PFSK-1 (cell line): Measurements from ENCODE around the gene LETMD1.

Experiments
- FOXP2 ChIP-seq: optimal IDR thresholded peaks from 2 replicates; pipeline ENCODE3; 2011; ENCODE audit warnings: borderline replicate concordance, control low read depth, inconsistent platforms; ENCODE audit not compliant: insufficient read depth; ENCODE audit errors: extremely low read length, extremely low read depth
- POLR2AphosphoS5 ChIP-seq: IDR thresholded peaks from 2 replicates; pipeline ENCODE4 v1.6.1; 2012; ENCODE audit warnings: low read depth, mild to moderate bottlenecking, control low read depth, low read length, moderate library complexity
- SIN3A ChIP-seq: IDR thresholded peaks from 2 replicates; pipeline ENCODE4 v1.6.1; 2012; ENCODE audit warnings: mild to moderate bottlenecking, low read length, moderate library complexity, borderline replicate concordance; ENCODE audit not compliant: insufficient read depth
- TAF1 ChIP-seq: IDR thresholded peaks from 2 replicates; pipeline ENCODE4 v1.6.1; 2012; ENCODE audit warnings: low read length, control low read depth, borderline replicate concordance; ENCODE audit not compliant: insufficient read depth
- TF ChIP-seq, protein P1 (sequence below), 2 experiments: IDR thresholded peaks; 2 replicates each; pipeline versions ENCODE4 v1.6.1 to v1.8.0; 2011 to 2012; ENCODE audit warnings: low read depth in 2 of 2, low read length in 2 of 2, control low read depth in 1 of 2, inconsistent platforms in 1 of 2, mild to moderate bottlenecking in 1 of 2, moderate library complexity in 1 of 2; ENCODE audit not compliant: insufficient read depth in 1 of 2

LETMD1 gene

DNA sequence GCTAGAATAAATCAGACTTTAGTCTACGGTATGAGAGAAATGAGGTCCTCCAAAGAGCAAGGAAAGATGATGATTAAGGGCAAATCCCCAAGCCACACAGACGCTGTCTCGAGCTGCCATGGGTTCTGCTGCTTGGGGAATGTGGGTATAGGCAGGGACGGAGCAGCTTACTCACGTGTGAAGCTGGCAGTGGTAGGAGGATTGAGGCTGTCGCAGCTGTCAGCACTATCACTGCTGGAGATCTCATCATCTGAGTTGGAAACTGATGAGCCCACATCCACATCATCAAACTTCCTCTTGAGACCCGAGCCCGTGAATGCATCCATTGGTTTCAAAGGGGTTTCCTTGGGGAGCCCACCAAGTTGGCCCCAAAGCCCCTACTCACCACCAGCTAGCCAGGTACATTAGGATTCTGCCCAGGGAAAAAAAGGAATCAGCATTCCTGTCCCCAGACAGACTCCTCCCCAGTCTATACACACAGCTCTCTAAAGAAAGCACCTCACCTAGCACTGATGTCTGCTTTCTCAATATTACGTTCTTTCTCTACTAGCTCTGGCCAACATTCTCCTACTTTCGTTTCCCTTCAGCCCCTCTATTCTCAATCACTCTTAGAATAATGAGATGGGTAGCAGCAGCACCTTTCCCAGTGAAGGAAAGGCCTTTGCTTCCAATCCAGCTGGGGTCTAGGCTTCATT lies 28.3 kb downstream of the LETMD1 start:
- TF ChIP-seq POLR2AphosphoS5 (no peak; the same call in 1 of the 2 replicates), SIN3A (no peak), FOXP2 (no peak), TAF1 (no peak)
- TF ChIP-seq, protein P1, sequence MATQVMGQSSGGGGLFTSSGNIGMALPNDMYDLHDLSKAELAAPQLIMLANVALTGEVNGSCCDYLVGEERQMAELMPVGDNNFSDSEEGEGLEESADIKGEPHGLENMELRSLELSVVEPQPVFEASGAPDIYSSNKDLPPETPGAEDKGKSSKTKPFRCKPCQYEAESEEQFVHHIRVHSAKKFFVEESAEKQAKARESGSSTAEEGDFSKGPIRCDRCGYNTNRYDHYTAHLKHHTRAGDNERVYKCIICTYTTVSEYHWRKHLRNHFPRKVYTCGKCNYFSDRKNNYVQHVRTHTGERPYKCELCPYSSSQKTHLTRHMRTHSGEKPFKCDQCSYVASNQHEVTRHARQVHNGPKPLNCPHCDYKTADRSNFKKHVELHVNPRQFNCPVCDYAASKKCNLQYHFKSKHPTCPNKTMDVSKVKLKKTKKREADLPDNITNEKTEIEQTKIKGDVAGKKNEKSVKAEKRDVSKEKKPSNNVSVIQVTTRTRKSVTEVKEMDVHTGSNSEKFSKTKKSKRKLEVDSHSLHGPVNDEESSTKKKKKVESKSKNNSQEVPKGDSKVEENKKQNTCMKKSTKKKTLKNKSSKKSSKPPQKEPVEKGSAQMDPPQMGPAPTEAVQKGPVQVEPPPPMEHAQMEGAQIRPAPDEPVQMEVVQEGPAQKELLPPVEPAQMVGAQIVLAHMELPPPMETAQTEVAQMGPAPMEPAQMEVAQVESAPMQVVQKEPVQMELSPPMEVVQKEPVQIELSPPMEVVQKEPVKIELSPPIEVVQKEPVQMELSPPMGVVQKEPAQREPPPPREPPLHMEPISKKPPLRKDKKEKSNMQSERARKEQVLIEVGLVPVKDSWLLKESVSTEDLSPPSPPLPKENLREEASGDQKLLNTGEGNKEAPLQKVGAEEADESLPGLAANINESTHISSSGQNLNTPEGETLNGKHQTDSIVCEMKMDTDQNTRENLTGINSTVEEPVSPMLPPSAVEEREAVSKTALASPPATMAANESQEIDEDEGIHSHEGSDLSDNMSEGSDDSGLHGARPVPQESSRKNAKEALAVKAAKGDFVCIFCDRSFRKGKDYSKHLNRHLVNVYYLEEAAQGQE (IDR thresholded peaks at IDR 0.05; ENCODE audit: insufficient read depth in 1 of 2, low read depth in 2 of 2, low read length in 2 of 2): no peak

DNA sequence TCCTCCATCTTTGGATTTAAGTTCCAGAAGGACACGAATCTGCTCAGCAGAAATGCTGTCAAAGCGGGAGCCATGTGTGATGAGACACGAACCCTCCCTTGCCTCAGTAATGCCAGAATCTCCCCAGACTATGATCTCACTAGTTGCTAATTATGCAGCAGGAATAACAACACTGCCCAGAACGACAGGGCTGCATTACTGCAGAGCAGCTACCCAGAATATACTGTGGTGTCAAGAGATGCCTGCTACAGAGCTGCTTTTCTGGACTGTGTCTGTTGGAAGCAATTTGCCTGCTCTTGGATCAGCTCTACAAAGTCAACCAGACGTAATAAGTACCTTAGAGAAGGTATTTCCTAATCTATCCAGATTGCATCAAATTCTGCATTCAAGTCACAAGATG lies 29.8 kb downstream of the LETMD1 start:
- TF ChIP-seq, protein P1 (IDR thresholded peaks at IDR 0.05; ENCODE audit: insufficient read depth in 1 of 2, low read depth in 2 of 2, low read length in 2 of 2): no peak
- TF ChIP-seq POLR2AphosphoS5 (no peak), FOXP2 (no peak), TAF1 (no peak), SIN3A (no peak)

DNA sequence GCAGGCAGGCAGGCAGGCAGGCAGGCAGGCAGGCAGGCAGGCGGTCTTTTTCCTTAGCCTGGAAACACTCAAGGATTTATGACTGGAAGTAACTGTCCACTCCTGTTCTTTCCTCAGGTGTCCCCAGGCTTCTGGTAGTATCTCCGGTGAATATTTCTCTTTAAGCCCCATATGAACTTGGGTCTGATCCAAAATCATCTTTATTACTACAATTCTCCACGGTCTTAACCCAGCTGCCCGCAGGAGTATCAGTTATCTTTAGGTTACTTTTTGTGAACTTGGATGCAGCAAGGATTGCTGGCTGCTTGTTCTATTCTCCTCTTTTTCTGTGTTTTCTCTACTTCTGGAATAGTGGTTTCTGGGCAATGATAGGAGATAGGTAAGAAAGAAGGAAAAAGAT lies 32.0 kb downstream of the LETMD1 start:
- TF ChIP-seq TAF1: no peak
- TF ChIP-seq, protein P1 (IDR thresholded peaks at IDR 0.05; ENCODE audit: insufficient read depth in 1 of 2, low read depth in 2 of 2, low read length in 2 of 2): no peak
- TF ChIP-seq SIN3A: no peak
- TF ChIP-seq FOXP2: no peak
- TF ChIP-seq POLR2AphosphoS5: no peak

DNA sequence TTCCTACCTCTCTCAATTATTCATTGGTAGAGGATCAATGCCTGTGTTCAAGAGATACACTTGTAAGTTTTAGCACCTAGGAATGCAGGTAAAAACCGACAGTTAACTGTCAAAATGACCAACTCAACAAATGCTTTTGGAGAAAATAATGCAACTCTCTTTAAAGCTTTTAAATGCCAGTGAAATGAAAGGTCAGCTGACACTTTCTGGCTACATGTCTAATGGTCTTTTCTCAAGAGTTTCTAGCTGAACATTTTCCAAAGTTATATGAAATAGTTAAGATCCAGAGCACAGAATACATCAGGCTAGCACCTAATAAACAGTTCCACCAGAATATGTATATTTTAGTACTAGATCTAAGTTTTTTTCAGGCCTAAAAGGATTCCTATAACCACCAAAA lies 33.3 kb downstream of the LETMD1 start:
- TF ChIP-seq POLR2AphosphoS5 (no peak), SIN3A (no peak), FOXP2 (no peak), TAF1 (no peak)
- TF ChIP-seq, protein P1 (IDR thresholded peaks at IDR 0.05; ENCODE audit: insufficient read depth in 1 of 2, low read depth in 2 of 2, low read length in 2 of 2): no peak
